Measurements from ENCODE around the gene C11orf91.
A peak's percentile ranks its signal among the peaks of the same experiment; 100 is the strongest.
"Not testable (repeated sequence)": the region's sequence is repeated elsewhere in the genome, so short reads cannot be mapped to it uniquely, and the experiment has no call there.

C11orf91 gene

GRCh38 chr11:33695051-33695566 lies 5.5 kb downstream of the C11orf91 start:
- DNase-seq = no peak

DNA sequence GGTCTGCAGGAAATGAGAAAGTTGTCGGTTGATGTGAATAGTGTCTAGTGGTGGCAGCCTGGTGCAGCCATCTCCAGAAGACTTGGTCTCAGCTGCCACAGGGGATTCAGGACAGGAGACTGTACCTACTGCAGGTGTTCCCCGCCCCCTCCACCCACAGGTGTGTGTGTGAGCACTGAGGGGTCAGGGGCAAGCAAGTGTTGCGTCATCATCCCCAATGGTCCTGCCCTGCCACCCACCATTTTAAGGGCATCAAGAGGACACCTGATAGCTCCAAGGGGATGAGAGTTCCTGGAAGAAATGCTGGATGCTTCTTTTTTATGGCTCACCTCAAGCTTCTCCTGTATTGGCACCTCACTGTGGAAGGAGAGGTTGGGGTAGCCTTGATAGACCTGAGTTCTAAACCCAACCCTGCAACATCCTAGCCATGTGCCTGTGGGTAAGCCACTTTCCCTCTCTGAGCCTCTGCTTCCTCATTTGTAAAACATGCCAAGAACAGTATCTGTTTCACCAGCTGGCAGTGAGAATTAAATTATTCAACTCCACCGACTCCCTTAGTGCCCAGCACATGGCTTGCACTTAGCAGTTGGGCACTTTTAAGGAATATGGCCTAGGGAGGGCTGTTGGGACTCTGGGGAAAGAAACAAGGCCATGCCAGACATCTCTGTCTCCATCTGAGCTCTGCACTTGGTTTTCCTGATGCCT lies 6.1 kb downstream of the C11orf91 start:
- DNase-seq = no peak

DNA sequence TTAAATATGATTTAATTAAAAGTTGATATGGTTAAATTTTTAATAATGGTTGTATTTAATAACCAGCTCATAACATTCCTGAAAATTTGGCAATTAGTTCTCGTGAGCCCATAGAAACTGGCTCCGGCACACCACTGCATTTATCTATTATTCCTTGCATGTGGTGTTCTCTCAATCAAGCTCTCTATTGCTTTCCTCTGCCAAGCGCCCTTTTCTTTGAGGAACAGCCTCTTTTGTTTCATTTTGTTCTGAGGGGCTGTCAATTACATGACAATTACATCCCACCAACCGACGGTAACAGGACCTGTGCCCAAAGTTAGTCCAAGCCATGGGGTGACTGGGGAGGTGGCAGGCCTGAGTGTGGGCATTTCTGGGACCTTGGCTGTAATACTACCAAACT lies 8.1 kb downstream of the C11orf91 start:
- DNase-seq = no peak

- no peak for DNase-seq
These were observed 8.6 kb downstream of the C11orf91 start for GRCh38 chr11:33692013-33692504.

DNA sequence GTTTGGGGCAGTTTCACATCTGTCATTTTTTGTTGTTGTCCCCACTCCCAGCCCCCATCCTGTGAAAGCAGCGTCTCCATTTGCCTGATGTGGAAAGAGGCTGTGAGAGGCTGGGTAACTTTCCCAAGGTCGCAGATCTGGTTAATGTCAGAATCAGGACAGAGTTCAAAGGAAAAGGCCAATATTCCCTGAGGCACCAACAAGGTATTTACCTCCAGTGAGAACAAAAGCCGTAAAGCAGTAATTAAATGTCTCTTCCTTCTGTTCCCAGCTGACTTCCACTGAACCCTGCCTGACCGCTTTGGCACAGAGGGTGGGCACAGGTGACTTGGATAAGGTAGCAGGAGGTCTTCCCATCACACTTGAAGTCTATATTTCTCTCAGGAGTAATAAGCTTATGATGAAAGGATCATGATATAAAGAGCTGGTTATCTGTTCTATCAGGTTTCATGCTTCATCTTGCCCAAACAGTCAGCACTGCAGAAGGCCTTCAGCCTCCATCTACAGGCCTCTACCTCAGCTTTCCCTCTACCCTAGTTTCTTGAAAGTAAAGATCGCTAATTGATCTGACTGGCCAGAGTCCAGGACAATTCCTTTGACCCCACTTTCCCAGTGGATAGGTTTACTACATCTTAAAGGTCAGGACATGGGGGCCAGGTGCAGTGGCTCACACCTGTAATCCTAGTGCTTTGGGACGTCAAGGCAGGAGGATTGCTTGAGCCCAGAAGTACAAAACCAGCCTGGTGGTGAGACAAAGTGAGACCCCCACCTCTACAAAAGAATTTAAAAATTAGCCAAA lies 9.4 kb downstream of the C11orf91 start:
- no peak for DNase-seq

- DNase-seq = peak; percentile 34
These were observed 10.1 kb downstream of the C11orf91 start for GRCh38 chr11:33690290-33691065.

DNA sequence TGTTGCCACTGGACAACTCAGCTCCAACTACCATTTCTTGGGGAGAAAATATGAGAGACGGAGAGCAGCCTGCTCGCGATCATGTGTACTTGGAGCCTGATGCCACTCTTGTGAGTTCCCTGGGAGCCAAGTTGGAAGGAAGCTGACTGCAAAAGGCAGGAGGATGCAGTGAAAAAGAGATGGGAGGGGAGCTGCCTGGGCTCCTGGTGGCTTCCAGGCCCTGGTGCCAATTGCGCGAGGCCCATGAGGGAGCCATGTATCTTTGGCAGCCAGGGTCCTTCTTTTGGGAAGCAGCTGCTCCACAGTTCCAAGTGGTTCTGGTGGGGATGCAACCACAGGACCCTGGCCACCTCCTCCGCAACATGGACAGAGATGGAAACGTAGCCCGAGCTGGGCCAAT lies 11.1 kb downstream of the C11orf91 start:
- DNase-seq = no peak

GRCh38 chr11:33689085-33689484 lies 11.5 kb downstream of the C11orf91 start:
- DNase-seq = no peak

DNA sequence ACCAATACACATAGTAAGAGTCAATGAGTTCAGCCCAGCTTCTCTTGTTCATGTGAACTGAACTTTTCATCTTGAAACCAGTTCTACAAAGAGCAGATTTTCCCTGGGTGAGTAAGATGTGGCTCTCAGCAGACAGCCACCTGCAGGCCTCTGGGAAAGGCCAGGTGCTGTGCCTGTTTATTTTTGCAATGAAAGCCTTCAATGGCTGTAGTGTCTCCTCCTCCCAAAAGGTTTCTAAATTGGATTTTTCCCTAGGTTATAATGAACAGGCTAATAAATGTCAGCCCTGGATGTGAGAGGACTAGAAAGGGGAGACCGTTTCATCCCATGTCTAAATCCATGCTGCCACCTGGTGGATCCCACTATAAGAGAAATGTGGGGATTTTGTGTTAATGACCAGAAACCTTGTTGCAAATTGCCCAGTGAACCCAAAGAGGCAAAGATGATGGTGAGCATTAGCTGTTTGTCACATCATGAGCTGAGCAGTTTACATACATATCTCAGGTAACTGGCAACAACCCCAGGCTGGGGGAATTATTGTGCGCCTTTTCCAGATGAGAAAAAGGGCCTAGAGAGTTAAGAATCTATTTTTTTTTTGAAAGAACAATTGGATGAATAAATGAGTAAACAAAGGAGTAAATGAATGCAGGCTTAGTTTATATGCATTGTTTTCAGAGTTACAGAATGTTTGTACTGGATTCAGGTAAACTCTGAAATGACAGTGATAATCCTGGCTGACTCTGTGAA lies 12.7 kb downstream of the C11orf91 start:
- peak; percentile 24 for DNase-seq

DNA sequence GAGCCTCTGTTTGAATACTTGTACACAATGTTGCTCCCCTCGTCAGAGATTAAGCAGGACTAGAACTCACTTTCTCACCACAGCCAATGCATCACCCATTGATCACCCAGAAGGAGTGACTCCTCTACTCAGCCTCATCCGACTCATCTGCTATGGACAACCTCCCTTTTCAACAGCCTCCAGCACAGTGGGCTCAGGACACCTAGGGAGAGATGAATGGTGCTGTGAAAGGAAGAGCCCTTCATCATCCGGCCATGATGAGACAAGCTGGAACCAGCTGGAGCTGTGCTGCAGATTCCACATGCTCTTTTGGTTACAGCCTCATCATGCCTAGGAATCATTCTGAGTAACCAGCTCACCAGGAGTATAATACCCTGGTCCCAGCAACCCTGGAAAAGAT lies 15.5 kb downstream of the C11orf91 start:
- no peak for DNase-seq

DNA sequence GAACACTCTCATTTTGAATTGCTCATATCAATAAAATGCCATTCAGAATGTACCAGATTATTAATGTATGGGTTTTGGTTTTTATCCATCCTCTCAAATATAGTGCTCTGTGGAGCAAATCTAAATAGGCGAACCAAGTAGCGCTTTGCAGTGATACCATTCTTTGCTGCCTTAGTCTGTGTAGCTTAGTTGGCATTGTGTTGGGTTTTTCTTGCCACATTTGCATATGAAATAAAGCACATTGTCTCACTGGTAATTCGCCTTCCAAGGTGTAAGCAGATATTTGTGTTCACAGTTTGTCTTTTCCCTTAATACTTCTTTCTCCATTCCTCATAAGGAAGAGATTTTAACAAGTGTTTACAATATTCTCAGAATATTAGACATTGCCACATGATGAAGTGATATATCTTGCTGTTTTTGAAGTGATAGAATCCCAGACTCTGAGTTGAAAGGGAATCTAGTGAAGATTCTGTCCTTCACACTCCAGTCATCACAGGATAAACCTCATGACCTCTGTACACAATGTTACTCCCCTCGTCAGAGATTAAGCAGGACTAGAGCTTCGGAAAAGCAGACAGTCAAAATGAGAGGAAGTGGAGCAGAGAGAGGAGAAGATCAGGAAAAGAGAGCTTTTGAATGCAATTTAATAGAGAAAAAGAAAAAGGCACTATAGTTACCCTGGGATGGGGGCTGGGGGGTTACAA lies 16.5 kb downstream of the C11orf91 start:
- no peak for DNase-seq

DNA sequence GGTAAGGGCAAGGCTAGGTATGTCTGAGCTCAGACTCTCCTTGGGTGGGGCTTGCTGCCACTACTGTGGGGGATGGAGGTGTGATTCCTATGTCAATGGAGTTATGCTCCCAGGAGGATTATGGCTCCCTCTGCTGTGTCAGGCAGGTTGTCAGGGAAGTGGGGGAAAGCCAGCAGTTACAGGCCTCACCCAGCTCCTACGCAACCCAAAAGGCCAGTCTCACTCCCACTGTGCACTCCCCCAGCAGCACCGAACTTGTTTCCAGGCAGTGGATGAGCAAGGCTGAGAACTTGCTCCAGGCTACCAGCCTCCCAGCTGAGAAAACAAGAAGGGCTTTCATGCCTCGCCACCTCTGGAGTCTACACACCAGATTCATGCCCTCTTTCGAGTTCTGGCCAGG lies 18.2 kb downstream of the C11orf91 start:
- no peak for DNase-seq

DNA sequence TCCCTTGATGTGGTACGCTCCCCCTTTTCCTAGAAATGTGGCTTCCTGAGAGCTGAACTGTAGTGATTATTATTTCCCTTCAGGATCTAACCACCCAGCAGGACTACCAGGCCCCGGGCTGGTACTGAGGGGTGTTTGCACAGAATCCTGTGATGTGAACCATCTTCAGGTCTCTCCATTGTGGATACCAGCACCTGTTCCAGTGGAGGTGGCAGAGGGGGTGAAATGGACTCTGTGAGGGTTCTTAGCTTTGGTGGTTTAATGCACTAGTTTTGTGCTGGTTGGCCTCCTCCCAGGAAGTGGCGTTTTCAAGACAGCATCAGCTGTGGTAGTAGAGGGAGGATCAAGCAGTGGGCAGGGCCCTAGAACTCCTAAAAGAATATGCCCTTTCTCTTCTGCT lies 18.6 kb downstream of the C11orf91 start:
- DNase-seq = no peak

DNA sequence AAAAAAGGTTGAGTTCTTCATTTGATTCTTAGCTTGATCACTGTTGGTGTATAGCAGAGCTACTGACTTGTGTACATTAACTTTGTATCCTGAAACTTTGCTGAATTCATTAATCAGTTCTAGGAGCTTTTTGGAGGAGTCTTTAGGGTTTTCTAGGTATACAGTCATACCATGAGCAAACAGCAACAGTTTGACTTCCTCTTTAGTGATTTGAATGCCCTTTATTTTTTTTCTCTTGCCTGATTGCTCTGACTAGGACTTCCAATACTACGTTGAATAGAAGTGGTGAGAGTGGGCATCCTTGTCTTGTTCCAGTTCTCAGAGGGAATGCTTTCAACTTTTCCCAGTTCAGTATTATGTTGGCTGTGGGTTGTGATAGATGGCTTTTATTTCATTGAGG lies 22.0 kb downstream of the C11orf91 start:
- DNase-seq = not testable (repeated sequence)

DNA sequence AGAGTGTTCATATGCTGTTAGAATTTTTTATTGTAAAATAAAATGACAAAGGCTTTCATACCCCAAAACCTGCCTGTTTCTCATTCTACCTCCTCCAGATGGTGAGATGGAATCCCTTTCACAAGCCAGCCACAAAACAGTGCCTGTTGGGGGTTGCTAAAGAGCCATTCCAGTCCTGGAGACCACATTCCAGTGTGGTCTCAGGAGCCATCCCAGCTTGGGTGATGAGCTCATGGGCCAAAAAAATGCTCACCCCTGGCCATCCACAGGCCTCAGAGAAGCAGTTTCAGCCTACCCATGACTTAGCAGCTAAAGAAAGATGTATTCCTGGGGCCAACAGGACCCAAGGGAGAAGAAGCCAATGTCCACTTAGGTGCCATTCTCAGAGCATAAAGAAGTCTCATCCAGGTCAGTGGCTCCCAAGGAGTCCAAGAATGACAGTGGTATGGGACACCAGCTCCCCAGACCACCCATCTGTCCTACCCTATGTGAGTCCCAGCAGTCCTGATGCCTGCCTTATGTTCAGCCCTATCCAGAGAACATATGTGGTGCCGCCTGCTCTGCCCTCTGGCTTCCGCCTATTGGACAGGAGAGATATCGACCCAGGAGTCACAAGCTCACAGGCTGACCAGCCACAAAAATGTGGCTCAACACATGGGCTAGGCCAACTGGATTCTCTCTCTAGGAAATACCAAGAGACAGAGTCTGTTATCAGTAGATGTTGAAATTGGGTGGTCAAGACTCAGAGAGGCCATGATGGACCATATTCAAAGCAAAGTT lies 26.4 kb downstream of the C11orf91 start:
- no peak for DNase-seq

GRCh38 chr11:33672273-33672672 lies 28.4 kb downstream of the C11orf91 start:
- DNase-seq = no peak

- DNase-seq = no peak
These were observed 30.2 kb downstream of the C11orf91 start for GRCh38 chr11:33670250-33671011.

DNA sequence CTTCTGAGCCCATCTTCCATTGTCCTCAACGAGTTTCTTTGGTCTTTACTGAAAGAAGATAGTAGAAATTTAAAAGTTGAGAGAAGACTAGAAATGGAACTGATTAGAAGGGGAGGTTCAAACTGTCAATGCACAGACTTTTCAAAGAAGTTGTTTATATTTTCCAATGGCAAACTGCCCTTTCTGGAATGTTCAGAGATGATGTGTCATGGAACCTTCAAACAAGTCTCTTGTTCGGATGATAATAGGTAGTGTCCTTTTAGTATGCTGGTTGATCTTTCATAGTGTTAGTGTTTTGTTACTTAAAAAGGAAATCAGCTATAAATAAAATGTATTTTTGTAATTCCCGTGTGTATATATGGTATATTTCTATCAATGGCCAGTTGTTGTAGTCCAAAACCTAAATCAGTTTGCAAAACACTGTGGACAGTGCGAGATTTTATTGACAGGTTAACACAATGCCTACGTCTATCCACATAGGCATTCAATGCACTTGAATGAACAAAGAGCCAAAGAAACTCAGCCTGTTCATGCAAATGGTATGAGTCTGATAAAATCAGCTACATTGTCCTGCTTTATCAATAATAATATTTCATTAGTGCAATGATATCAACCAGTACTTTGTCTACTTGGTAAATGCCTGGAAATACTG lies 30.9 kb downstream of the C11orf91 start:
- DNase-seq = no peak

GRCh38 chr11:33668951-33669596 lies 31.6 kb downstream of the C11orf91 start:
- DNase-seq = no peak

Data from activated CD4-positive, alpha-beta T cell treated with anti-CD3 and anti-CD28 coated beads for 48 hours (primary cell).